ENCODE measurements around the gene NCAM2. TPM values are rescaled to one million over a fixed set of nuclear protein-coding genes. Genes with fewer than 3 reads are reported as not detected.
"Not testable (repeated sequence)": the region's sequence is repeated elsewhere in the genome, so short reads cannot be mapped to it uniquely, and the experiment has no call there.

Gene NCAM2
- polyA plus RNA-seq, 1 experiment: 0.83 TPM

DNA sequence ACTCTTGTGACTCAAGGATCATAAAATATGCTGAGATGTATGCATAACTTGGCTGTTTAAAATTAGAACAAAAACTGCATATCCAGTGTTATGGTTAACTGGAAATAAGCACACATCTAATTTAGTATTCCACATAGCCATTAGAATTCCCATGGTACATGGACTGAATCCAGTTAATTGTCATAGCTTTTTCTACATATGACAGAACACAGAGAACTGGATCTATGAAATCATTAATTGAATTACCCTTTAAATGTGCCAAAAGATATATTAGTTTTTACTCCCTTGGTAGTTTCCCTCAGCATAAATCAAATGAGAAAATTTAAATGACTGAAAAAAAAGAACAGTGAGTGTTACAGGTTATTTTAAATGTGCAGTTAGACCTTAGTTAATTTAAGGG lies 395.9 kb downstream of the NCAM2 start:
- TF ChIP-seq CTCF (IDR thresholded peaks at IDR 0.05; ENCODE audit: insufficient read depth, low read depth, low read length): no peak
- no peak for DNase-seq (ENCODE audit: low read depth)
- Histone ChIP-seq H3K36me3 (ENCODE audit: control insufficient read depth, insufficient read depth, low read length) (no peaks in the 10 kb centered on the region), H3K27me3 (ENCODE audit: control insufficient read depth, insufficient read depth, low read length) (no peaks in the 10 kb centered on the region), H3K4me3 (ENCODE audit: low read depth, low read length) (no peak overlapping the region)
- POLR2A ChIA-PET: no interaction called here
- CTCF ChIA-PET: no interaction called here

- Histone ChIP-seq H3K36me3 (ENCODE audit: control insufficient read depth, insufficient read depth, low read length) (no peaks in the 10 kb centered on the region), H3K27me3 (ENCODE audit: control insufficient read depth, insufficient read depth, low read length) (no peaks in the 10 kb centered on the region), H3K4me3 (ENCODE audit: low read depth, low read length) (no peak overlapping the region)
- POLR2A ChIA-PET: no interaction called here
- CTCF ChIA-PET: no interaction called here
- no peak for DNase-seq (ENCODE audit: low read depth)
- TF ChIP-seq CTCF (IDR thresholded peaks at IDR 0.05; ENCODE audit: insufficient read depth, low read depth, low read length): no peak
Measured at GRCh38 chr21:21396424-21396823, 398.2 kb downstream of the NCAM2 start.

DNA sequence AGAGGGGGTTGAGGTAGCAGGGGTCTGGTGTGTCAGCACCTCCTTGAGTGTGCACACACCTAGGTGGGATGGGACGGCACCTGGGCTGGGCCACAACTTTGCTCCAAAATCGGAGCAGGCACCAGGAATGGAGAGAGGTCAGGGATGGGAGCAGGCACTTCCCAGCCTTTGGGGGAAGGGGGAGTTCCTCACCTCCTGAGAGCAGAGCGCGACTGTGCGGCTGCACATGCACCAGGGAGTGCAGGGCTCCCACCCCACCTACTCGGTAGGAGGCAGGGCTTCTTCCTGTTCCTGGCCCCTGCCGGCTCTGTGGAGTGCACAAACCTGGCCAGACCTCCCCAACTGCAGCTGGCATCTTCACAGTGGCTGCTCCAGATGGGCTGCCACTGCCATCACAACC lies 399.3 kb downstream of the NCAM2 start:
- ChIA-PET CTCF (no interaction called here), POLR2A (no interaction called here)
- TF ChIP-seq CTCF (IDR thresholded peaks at IDR 0.05; ENCODE audit: insufficient read depth, low read depth, low read length): no peak
- Histone ChIP-seq H3K27me3 (ENCODE audit: control insufficient read depth, insufficient read depth, low read length) (no peaks in the 10 kb centered on the region), H3K4me3 (ENCODE audit: low read depth, low read length) (no peak overlapping the region), H3K36me3 (ENCODE audit: control insufficient read depth, insufficient read depth, low read length) (no peaks in the 10 kb centered on the region)
- no peak for DNase-seq (ENCODE audit: low read depth)

- ChIA-PET POLR2A (no interaction called here), CTCF (no interaction called here)
- Histone ChIP-seq H3K27me3 (ENCODE audit: control insufficient read depth, insufficient read depth, low read length) (no peaks in the 10 kb centered on the region), H3K4me3 (ENCODE audit: low read depth, low read length) (no peak overlapping the region), H3K36me3 (ENCODE audit: control insufficient read depth, insufficient read depth, low read length) (no peaks in the 10 kb centered on the region)
- no peak for TF ChIP-seq CTCF (IDR thresholded peaks at IDR 0.05; ENCODE audit: insufficient read depth, low read depth, low read length)
- DNase-seq (ENCODE audit: low read depth): no peak
Measured at GRCh38 chr21:21401444-21401843, 403.2 kb downstream of the NCAM2 start.

- POLR2A ChIA-PET; CTCF ChIA-PET; H3K4me3 ChIP-seq (ENCODE audit: low read depth, low read length); DNase-seq (ENCODE audit: low read depth); H3K27me3 ChIP-seq (ENCODE audit: control insufficient read depth, insufficient read depth, low read length); H3K36me3 ChIP-seq (ENCODE audit: control insufficient read depth, insufficient read depth, low read length): not testable (repeated sequence)
Measured at GRCh38 chr21:21402187-21402586, 404.0 kb downstream of the NCAM2 start.

- DNase-seq (ENCODE audit: low read depth); H3K36me3 ChIP-seq (ENCODE audit: control insufficient read depth, insufficient read depth, low read length); H3K4me3 ChIP-seq (ENCODE audit: low read depth, low read length); CTCF ChIA-PET; POLR2A ChIA-PET; H3K27me3 ChIP-seq (ENCODE audit: control insufficient read depth, insufficient read depth, low read length): not testable (repeated sequence)
Measured at GRCh38 chr21:21404261-21404660, 406.1 kb downstream of the NCAM2 start.
